ENCODE measurements around the gene RABL6. TPM values are rescaled to one million over a fixed set of nuclear protein-coding genes. Genes with fewer than 3 reads are reported as not detected.

RABL6 gene
- total RNA-seq, 3 donors from 2014 or later (not counting 1 experiment from before 2014, with no cell fraction given): 72.7 to 82.5 (median 75.9) TPM

DNA sequence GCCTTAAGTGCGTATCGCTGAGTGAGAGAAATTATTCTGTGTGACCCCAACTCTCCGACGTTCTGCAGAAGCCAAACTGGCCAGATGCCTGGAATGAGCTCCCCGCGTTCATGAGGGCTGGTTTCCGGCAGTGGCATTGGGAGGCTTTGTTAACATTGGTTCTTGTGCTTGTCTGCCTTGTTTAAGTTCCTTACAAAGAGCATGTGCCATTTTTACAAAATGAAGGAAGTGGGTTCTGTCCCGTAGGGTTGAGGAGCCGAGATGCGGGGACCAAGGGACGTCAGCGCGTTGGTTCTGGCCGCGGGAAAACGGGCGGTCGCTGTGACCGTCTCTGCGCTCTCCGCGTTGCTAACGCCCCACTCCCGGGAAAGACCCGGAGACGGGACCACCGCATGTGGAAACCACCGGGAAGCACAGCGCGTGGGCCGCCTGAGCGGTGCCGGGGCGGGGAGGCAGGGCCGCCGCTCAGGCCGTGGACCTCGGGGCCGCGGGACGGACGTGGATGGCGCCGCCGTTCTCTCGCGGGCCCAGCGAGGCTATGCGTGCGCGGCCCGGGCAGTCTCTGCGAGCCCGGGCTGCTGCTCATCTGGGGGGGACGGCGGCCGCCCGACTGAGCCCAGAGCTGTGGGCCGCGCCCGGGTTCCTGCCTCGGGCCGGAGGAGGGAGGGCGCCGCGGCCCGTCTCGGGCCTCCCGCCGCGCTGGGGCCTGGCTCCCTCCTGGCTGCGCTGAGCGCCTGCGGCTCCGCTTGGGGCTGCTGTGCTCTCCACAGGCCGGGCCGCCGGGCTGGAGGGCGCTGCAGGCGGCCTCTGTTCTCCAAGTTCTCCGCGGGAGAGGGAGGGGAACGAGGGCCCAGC lies 13.4 kb downstream of the RABL6 start:
- ATAC-seq: peak; percentile 26 to 64 (median 39)
- WGBS (ENCODE audit: insufficient coverage): 41% methylated on average over 83 of the region's 83 CpGs
- H3K4me1 ChIP-seq (ENCODE audit: control insufficient read depth, insufficient read depth, low read length): peaks cover 6% of the 10 kb centered on the region
- TF ChIP-seq, protein P1, sequence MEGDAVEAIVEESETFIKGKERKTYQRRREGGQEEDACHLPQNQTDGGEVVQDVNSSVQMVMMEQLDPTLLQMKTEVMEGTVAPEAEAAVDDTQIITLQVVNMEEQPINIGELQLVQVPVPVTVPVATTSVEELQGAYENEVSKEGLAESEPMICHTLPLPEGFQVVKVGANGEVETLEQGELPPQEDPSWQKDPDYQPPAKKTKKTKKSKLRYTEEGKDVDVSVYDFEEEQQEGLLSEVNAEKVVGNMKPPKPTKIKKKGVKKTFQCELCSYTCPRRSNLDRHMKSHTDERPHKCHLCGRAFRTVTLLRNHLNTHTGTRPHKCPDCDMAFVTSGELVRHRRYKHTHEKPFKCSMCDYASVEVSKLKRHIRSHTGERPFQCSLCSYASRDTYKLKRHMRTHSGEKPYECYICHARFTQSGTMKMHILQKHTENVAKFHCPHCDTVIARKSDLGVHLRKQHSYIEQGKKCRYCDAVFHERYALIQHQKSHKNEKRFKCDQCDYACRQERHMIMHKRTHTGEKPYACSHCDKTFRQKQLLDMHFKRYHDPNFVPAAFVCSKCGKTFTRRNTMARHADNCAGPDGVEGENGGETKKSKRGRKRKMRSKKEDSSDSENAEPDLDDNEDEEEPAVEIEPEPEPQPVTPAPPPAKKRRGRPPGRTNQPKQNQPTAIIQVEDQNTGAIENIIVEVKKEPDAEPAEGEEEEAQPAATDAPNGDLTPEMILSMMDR (IDR thresholded peaks at IDR 0.05): no peak
- intact Hi-C loops (cut with micrococcal nuclease): no loop called here
- no peak for DNase-seq
- Mint-ChIP-seq H3K27me3 (ENCODE audit: low read depth in 2 of 2) (peaks cover 0 to 2% of the 10 kb centered on the region in 2 donors), H3K9me3 (no peaks in the 10 kb centered on the region), H3K4me3 (peak overlapping the region; percentile 41), H3K4me1 (peaks cover 6 to 14% of the 10 kb centered on the region in 2 donors), H3K36me3 (no peaks in the 10 kb centered on the region), H3K27ac (no peak overlapping the region)
- H3K9me3 ChIP-seq (ENCODE audit: control insufficient read depth, insufficient read depth, low read length): no peaks in the 10 kb centered on the region
- H3K4me3 ChIP-seq (ENCODE audit: low read length): no peak overlapping the region
- H3K27me3 ChIP-seq (ENCODE audit: control insufficient read depth, insufficient read depth, low read length): no peaks in the 10 kb centered on the region
- no peak overlapping the region for H3K27ac ChIP-seq (ENCODE audit: low read length)
- H3K36me3 ChIP-seq (ENCODE audit: control insufficient read depth, insufficient read depth, low read length): peaks cover 10% of the 10 kb centered on the region

DNA sequence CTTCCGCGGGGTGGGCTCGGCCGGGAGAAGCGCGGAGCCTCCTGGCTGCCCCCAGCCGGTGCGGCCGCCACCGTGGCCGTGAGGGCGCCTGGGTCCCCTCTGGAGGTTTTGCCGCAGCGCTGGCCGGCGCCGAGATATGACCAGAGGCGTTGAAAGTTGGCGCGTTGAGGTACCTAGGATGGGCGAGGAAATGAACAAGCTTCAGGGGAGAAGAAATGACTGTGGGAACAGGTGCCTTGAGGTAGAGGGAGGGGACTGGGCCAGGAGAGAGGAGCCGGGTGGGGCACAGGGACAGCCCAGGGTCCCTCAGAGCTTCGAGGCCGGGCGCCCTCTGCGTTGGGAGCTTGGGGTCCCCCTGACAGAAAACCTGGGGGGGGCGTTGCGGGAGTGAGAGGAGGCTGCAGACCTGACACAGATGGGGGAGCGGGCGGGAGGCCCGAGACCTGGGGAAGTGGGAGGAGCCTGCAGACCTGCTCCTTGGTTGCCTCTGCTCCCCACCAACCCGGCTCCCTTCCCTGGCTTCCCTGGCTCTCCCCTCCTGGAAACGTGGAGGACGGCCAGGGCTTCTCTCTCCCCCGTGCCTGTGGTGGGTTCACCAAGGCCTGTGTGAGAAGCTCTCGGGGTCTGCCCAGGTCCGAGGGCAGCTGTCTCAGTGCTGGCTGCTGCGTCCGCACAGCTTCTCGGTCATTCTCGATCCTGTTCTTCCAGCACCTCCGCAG lies 14.2 kb downstream of the RABL6 start:
- Mint-ChIP-seq H3K27ac (no peak overlapping the region), H3K36me3 (no peaks in the 10 kb centered on the region), H3K9me3 (no peaks in the 10 kb centered on the region), H3K4me3 (no peak overlapping the region), H3K27me3 (ENCODE audit: low read depth in 2 of 2) (peaks cover 0 to 2% of the 10 kb centered on the region in 2 donors), H3K4me1 (peaks cover 6 to 14% of the 10 kb centered on the region in 2 donors)
- ATAC-seq (no peak), DNase-seq (no peak)
- Histone ChIP-seq H3K27me3 (ENCODE audit: control insufficient read depth, insufficient read depth, low read length) (no peaks in the 10 kb centered on the region), H3K36me3 (ENCODE audit: control insufficient read depth, insufficient read depth, low read length) (peaks cover 12% of the 10 kb centered on the region), H3K4me3 (ENCODE audit: low read length) (no peak overlapping the region), H3K9me3 (ENCODE audit: control insufficient read depth, insufficient read depth, low read length) (no peaks in the 10 kb centered on the region), H3K27ac (ENCODE audit: low read length) (no peak overlapping the region), H3K4me1 (ENCODE audit: control insufficient read depth, insufficient read depth, low read length) (peaks cover 6% of the 10 kb centered on the region)
- TF ChIP-seq, protein P1 (IDR thresholded peaks at IDR 0.05): no peak
- WGBS (ENCODE audit: insufficient coverage): 84% methylated on average over 42 of the region's 42 CpGs
- intact Hi-C loops (cut with micrococcal nuclease): no loop called here

DNA sequence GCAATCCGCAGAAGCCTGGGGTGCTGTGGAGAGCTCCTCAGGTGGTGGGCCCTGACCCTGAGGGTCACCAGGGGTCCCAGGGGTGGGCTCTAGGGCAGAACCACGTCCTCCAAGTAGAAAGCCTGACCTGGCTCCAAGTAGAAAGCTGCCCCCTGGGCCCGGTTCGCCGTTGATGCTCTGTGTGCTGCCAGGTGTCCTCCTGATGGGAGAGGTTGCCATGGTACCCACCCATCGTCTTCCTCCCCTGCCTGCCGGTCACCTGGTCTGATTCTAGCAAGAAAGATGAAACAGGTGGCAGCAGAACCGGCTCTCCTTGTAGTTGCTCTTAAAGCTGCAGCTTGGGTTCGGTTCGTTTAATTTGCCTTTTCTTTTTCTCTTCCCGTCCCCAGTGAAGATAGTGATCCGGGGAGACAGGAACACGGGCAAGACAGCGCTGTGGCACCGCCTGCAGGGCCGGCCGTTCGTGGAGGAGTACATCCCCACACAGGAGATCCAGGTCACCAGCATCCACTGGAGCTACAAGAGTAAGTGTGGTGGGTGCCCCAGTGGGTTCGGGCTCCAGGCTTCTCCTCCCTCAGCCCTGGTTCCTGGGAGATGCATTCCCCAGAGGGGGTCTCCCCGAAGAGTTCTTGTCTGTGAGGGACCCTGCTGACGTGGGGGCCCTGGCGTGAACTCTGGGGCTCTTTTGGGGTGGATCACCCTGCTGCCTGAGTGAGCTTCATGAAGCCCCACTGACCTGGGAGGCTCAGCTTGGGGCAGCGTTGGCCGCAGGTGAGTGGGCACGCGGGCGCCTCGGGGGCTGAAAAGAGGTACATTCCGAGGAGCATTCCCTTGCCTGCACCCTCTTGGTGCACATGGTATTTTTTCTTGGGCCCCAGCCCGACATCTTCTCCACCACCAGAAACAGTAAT lies 15.6 kb downstream of the RABL6 start:
- H3K27me3 ChIP-seq (ENCODE audit: control insufficient read depth, insufficient read depth, low read length): no peaks in the 10 kb centered on the region
- DNase-seq (no peak), ATAC-seq (no peak)
- H3K4me1 ChIP-seq (ENCODE audit: control insufficient read depth, insufficient read depth, low read length): peaks cover 6% of the 10 kb centered on the region
- Mint-ChIP-seq H3K36me3 (no peaks in the 10 kb centered on the region), H3K9me3 (no peaks in the 10 kb centered on the region), H3K27me3 (ENCODE audit: low read depth in 2 of 2) (peaks cover 0 to 2% of the 10 kb centered on the region in 2 donors), H3K27ac (no peak overlapping the region), H3K4me1 (peaks cover 6 to 14% of the 10 kb centered on the region in 2 donors), H3K4me3 (no peak overlapping the region)
- WGBS (ENCODE audit: insufficient coverage): 92% methylated on average over 29 of the region's 30 CpGs
- H3K9me3 ChIP-seq (ENCODE audit: control insufficient read depth, insufficient read depth, low read length): no peaks in the 10 kb centered on the region
- TF ChIP-seq, protein P1 (IDR thresholded peaks at IDR 0.05): no peak
- H3K27ac ChIP-seq (ENCODE audit: low read length): no peak overlapping the region
- H3K4me3 ChIP-seq (ENCODE audit: low read length): no peak overlapping the region
- peaks cover 15% of the 10 kb centered on the region for H3K36me3 ChIP-seq (ENCODE audit: control insufficient read depth, insufficient read depth, low read length)
- intact Hi-C loops (cut with micrococcal nuclease): no loop called here
